ENCODE measurements around the gene P4HA3.

DNA sequence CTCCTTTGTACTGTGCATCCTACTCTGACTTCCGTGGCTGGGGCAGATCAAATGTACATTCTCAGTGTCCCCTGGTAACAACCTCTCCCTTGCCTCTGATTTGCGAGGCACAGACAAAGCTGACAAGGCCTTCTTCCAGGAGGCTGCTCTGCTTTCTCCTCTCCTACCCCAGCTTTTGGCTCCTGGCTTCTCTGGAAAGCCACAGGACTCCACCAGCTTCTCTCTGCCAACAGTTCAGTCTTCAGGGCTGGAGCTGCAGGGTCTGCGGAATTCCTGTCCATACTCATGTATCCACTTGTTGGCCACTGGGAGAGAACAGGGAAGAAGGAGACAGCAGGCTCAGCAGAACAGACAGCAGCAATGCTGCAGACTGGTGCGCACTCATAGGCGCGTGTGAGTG, 44.4 kb downstream of the P4HA3 start:
- TF ChIP-seq POLR2A (IDR thresholded peaks at IDR 0.05), result no peak
- TF ChIP-seq, protein P1, sequence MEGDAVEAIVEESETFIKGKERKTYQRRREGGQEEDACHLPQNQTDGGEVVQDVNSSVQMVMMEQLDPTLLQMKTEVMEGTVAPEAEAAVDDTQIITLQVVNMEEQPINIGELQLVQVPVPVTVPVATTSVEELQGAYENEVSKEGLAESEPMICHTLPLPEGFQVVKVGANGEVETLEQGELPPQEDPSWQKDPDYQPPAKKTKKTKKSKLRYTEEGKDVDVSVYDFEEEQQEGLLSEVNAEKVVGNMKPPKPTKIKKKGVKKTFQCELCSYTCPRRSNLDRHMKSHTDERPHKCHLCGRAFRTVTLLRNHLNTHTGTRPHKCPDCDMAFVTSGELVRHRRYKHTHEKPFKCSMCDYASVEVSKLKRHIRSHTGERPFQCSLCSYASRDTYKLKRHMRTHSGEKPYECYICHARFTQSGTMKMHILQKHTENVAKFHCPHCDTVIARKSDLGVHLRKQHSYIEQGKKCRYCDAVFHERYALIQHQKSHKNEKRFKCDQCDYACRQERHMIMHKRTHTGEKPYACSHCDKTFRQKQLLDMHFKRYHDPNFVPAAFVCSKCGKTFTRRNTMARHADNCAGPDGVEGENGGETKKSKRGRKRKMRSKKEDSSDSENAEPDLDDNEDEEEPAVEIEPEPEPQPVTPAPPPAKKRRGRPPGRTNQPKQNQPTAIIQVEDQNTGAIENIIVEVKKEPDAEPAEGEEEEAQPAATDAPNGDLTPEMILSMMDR (IDR thresholded peaks at IDR 0.05), result no peak
